ENCODE data around the gene PSMB5.

DNA sequence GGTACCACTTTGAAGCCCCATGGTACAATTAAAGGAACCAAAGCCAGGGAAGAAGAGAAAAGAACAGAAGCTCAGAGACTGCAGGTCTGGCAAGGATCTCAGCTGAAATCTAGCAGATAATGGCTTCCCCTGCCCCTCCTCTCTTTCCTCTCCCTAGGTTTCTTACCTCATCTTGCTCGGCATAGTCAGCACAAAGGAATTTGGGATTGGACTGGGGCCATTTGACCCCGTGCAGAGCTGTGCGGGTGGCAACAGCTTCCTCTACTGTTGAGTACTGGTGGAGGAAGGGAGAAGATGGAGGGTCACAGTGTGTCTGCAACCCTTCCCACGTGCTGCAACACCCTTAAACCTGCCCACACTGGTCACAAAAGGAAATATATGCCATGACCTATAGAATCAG, 27.3 kb upstream of the PSMB5 start:
- no peak for TF ChIP-seq POLR2A (IDR thresholded peaks at IDR 0.05)
- TF ChIP-seq, protein P1, sequence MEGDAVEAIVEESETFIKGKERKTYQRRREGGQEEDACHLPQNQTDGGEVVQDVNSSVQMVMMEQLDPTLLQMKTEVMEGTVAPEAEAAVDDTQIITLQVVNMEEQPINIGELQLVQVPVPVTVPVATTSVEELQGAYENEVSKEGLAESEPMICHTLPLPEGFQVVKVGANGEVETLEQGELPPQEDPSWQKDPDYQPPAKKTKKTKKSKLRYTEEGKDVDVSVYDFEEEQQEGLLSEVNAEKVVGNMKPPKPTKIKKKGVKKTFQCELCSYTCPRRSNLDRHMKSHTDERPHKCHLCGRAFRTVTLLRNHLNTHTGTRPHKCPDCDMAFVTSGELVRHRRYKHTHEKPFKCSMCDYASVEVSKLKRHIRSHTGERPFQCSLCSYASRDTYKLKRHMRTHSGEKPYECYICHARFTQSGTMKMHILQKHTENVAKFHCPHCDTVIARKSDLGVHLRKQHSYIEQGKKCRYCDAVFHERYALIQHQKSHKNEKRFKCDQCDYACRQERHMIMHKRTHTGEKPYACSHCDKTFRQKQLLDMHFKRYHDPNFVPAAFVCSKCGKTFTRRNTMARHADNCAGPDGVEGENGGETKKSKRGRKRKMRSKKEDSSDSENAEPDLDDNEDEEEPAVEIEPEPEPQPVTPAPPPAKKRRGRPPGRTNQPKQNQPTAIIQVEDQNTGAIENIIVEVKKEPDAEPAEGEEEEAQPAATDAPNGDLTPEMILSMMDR (IDR thresholded peaks at IDR 0.05) = no peak
